22Rv1 (cell line): ENCODE measurements around the gene ZNF436.

Source experiments
- H3K27ac ChIP-seq: fragments of 450-650 bp; 2 replicates; pipeline ENCODE4 v1.5.1; 2017
- CTCF ChIP-seq: fragments of 450-650 bp; IDR thresholded peaks from 2 replicates; pipeline ENCODE4 v1.5.1; 2017; ENCODE audit warnings: mild to moderate bottlenecking
- ZFX ChIP-seq: fragments of 450-650 bp; IDR thresholded peaks from 2 replicates; pipeline ENCODE4 v1.6.1; 2017; ENCODE audit warnings: antibody characterized with exemption, borderline replicate concordance

ZNF436 gene

GRCh38 chr1:23369335-23370013, at the start of gene ZNF436:
ZNF436 (minus strand) TSS chr1:23369836; CDS start chr1:23368005, 1,831 bp downstream.
- H3K27ac ChIP-seq: peak within 1 kb of the TSS; percentile 96

GRCh38 chr1:23419180-23419579, 49.5 kb upstream of the ZNF436 start:
- TF ChIP-seq ZFX (no peak), CTCF (no peak)
- H3K27ac ChIP-seq: no peak overlapping the region; the same call in 1 of the 2 replicates

More at GRCh38 chr1:23369335-23370013, at the start of gene ZNF436:
- no peak for TF ChIP-seq CTCF
- TF ChIP-seq ZFX: no peak

DNA sequence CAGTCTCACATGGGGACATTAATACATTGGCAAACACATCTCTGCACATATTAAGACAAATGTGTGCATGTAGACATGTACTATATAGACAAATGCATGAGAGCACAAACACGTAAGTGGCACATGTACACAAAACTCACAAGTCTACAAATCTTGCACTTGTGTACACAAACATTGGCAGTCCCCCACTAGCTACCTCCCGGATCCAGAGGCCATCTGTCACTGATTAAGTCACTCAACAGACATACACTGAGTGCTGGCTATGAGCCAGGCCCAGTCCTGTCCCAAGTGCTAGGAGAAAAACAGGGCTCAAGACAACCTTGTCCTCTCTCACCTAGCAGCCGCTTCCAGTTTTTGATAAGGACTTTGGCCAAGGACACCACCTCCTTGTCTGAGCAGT, 47.9 kb upstream of the ZNF436 start:
- TF ChIP-seq ZFX (no peak), CTCF (no peak)
- no peak overlapping the region for H3K27ac ChIP-seq

DNA sequence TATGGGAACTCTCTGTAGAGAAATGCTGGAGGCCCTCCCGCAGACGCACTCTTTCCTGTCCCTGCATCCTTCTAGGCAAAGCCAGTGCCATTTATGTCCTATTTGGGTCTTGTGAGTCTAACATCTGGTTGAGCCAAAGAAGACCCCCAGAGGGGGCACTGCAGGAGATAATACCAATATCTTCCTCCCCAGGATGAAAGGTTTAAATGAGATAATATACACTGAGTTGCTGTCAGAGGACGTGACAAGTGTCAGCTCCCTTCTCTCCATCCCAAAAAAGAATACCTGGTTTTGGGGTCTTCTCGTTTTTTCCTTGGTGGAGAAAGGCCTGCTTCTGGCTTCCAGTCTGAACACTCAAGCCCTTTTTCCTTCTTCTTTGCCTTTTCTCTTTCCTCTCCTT, 47.3 kb upstream of the ZNF436 start:
- H3K27ac ChIP-seq: no peak overlapping the region
- TF ChIP-seq CTCF: no peak
- no peak for TF ChIP-seq ZFX

DNA sequence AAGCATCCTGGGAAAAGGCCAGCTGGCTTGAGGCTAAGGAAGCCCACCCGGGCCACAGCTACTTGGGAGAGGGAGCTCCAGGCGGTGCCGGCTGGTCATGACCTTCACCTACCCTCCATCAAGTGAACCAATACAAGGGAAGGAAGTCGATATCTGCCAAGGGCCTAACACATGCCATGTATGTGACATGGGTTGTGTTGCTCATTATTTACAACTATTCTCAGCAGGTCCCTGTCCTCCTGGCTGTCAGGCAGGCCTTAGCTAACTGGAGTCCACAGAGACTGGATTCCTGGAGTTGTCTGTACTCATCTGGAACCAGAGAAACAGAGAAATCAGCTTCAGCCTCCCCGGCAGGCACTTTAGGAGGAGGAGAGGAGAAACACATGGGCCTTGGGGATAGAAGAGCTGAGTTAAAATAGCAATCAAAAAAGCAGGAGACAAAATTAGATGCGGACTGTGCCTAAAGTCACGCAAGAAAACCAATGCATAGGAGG, 39.2 kb upstream of the ZNF436 start:
- TF ChIP-seq CTCF (no peak), ZFX (no peak)
- H3K27ac ChIP-seq: no peak overlapping the region

- TF ChIP-seq CTCF: no peak
- TF ChIP-seq ZFX: no peak
- no peak overlapping the region for H3K27ac ChIP-seq
Observed at GRCh38 chr1:23407016-23407630, 37.5 kb upstream of the ZNF436 start.

- no peak overlapping the region for H3K27ac ChIP-seq
- TF ChIP-seq CTCF: no peak
- TF ChIP-seq ZFX: no peak
Observed at GRCh38 chr1:23405946-23406345, 36.3 kb upstream of the ZNF436 start.
